PC-9 (cell line): ENCODE data around the gene KLHDC4.

Experiments
- CTCF ChIP-seq: fragments of 200-600 bp; sonication (generic); conservative IDR thresholded peaks from 2 replicates; pipeline ENCODE4 v1.6.1; 2017; ENCODE audit warnings: mixed run types, antibody characterized with exemption, mild to moderate bottlenecking, moderate library complexity
- EZH2 ChIP-seq: fragments of 200-600 bp; sonication (generic); IDR thresholded peaks from 2 replicates; pipeline ENCODE4 v1.8.0; 2017; ENCODE audit warnings: antibody characterized with exemption, low read depth

GRCh38 chr16:87757841-87758426, 7.9 kb downstream of the KLHDC4 start:
- TF ChIP-seq CTCF (no peak), EZH2 (no peak)
